K562 (cell line): Measurements from ENCODE around the gene PI4K2B. TPM values are rescaled to one million over a fixed set of nuclear protein-coding genes. Genes with fewer than 3 reads are reported as not detected.

ENCODE experiments used
- ARID2 ChIP-seq: fragments of 450-650 bp; IDR thresholded peaks from 2 replicates; pipeline ENCODE4 v1.6.1; 2017; ENCODE audit warnings: antibody characterized with exemption, mild to moderate bottlenecking
- CEBPZ ChIP-seq: fragments of 150-350 bp; IDR thresholded peaks from 2 replicates; pipeline ENCODE4 v1.6.1; 2014; ENCODE audit warnings: low read depth, mild to moderate bottlenecking, low read length, borderline replicate concordance
- CREB5 ChIP-seq: fragments of 250-450 bp; sonication (Bioruptor Pico); IDR thresholded peaks from 2 replicates; pipeline ENCODE4 v1.5.0; 2020; ENCODE audit warnings: mild to moderate bottlenecking
- MTA3 ChIP-seq: fragments of 450-650 bp; formaldehyde crosslinking; IDR thresholded peaks from 2 replicates; pipeline ENCODE4 v1.6.1; 2017; ENCODE audit warnings: mild to moderate bottlenecking, borderline replicate concordance
- NR0B1 ChIP-seq: fragments of 450-650 bp; IDR thresholded peaks from one replicate; pipeline ENCODE4 v1.6.1; 2018; ENCODE audit warnings: mild to moderate bottlenecking, moderate library complexity; ENCODE audit not compliant: partially characterized antibody
- PHF8 ChIP-seq: fragments of 200-600 bp; sonication (generic); IDR thresholded peaks from 2 replicates; pipeline ENCODE4 v1.6.1; 2012; ENCODE audit warnings: mixed run types, mild to moderate bottlenecking, inconsistent platforms, low read length, moderate library complexity, borderline replicate concordance
- POLR2B ChIP-seq: fragments of 450-650 bp; IDR thresholded peaks from 2 replicates; pipeline ENCODE4 v1.6.1; 2018; ENCODE audit warnings: low read depth; ENCODE audit not compliant: partially characterized antibody
- POLR3A ChIP-seq: IDR thresholded peaks from 2 replicates; pipeline ENCODE4 v1.6.1; 2011; ENCODE audit warnings: borderline replicate concordance, mild to moderate bottlenecking, moderate library complexity; ENCODE audit not compliant: insufficient read length, insufficient read depth; ENCODE audit errors: extremely low read depth
- RFX5 ChIP-seq: IDR thresholded peaks from 2 replicates; pipeline ENCODE4 v1.6.1; 2011; ENCODE audit warnings: low read depth, mild to moderate bottlenecking, improper control_type of control experiment, low read length
- TRIM24 ChIP-seq, 2 experiments: fragments of 450-650 bp; IDR thresholded peaks; 2 replicates each; pipeline ENCODE4 v1.6.1; 2016
- UBTF ChIP-seq, 2 experiments: IDR thresholded peaks; 2 replicates each; pipeline ENCODE4 v1.6.1; 2012; ENCODE audit warnings: improper control_type of control experiment in 2 of 2, low read depth in 2 of 2, low read length in 2 of 2, borderline replicate concordance in 1 of 2
- XRCC3 ChIP-seq: fragments of 450-650 bp; IDR thresholded peaks from 2 replicates; pipeline ENCODE4 v1.6.1; 2017; ENCODE audit warnings: mild to moderate bottlenecking, moderate library complexity
- ZNF280B ChIP-seq: fragments of 250-450 bp; sonication (Bioruptor Pico); IDR thresholded peaks from 2 replicates; pipeline ENCODE4 v1.5.1; 2021; ENCODE audit warnings: mild to moderate bottlenecking
- ZNF695 ChIP-seq: fragments of 450-650 bp; formaldehyde crosslinking; IDR thresholded peaks from 2 replicates; pipeline ENCODE4 v1.4.0; 2020; ENCODE audit warnings: mild to moderate bottlenecking, moderate library complexity
- polyA plus RNA-seq, 8 experiments: library from polyadenylated mRNA; depleted of rRNA in 4 of 8; stranded (reverse) in 5 of 8; unstranded in 3 of 8; fragments of >200 nt; fragmentation: Nextera tagmentation in 2 of 8; fragmentation: Illumina TruSeq in 1 of 8; extraction: Ambion mirVana in 2 of 8; extraction: Trizol in 1 of 8; gene quantifications; 2 replicates each; pipeline versions ENCODE4 v1.2.1 to v1.2.3, GENCODE V29; 2011 to 2014; ENCODE audit warnings: inconsistent platforms in 1 of 8, missing spikeins in 1 of 8
- total RNA-seq, 7 experiments: library from RNA; depleted of rRNA in 6 of 7; stranded (reverse); fragments of >200 nt in 6 of 7; fragmentation: Illumina TruSeq in 2 of 7; extraction: Trizol in 2 of 7; gene quantifications; 2 replicates each; pipeline versions ENCODE4 v1.2.1 to v1.2.3, GENCODE V29; 2011 to 2021; ENCODE audit warnings: low replicate concordance in 1 of 7
- TF ChIP-seq, protein P1 (sequence below): sonication (generic); formaldehyde crosslinking; IDR thresholded peaks from 2 replicates; pipeline ENCODE4 v1.8.1; 2023; ENCODE audit warnings: mild to moderate bottlenecking, missing genetic modification reagents

The PI4K2B gene
- total and polyA plus RNA-seq, 9 of the 15 experiments (the other 6 are each of a cell fraction or from before 2014, with no cell fraction given): 4.5 to 21.4 (median 16.5) TPM

DNA sequence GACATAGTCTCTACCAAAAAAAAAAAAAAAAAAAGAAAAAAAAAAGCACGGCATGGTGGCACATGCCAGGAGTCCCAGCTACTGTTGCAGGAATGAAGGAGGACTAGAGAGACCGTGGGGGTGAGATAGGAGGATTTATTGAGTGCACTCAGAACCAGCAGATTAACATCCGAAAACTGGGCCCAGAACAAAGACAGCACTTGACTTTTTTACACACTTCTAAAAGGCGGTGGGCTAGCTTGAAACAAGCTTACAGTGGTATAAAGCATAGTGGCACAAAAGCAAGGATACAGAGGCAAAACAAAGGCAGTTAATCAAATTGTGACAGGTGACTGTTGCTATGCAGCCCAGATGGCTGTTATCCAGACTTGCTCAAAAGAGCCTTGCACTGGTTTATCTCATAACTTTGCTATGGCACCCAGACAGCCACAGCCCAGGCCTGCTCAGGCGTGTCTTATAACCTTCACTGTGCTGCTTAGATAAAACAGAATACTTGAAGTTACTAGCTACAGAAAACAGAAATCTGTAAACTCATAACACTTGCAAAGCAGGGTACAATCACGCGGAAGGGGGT is 9.9 kb upstream of the PI4K2B start (continued):
- TF ChIP-seq, protein P1, sequence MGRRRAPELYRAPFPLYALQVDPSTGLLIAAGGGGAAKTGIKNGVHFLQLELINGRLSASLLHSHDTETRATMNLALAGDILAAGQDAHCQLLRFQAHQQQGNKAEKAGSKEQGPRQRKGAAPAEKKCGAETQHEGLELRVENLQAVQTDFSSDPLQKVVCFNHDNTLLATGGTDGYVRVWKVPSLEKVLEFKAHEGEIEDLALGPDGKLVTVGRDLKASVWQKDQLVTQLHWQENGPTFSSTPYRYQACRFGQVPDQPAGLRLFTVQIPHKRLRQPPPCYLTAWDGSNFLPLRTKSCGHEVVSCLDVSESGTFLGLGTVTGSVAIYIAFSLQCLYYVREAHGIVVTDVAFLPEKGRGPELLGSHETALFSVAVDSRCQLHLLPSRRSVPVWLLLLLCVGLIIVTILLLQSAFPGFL: no peak
- TF ChIP-seq RFX5: no peak
- TF ChIP-seq CEBPZ: peak; percentile 82
- no peak for TF ChIP-seq ARID2
- no peak for TF ChIP-seq POLR2B
- peak; percentile 94 for TF ChIP-seq ZNF280B (CRISPR knock-in tag)
- peak in 1 of 2 experiments; percentile 78; a peak in 2 of 4 replicates for TF ChIP-seq TRIM24 (IDR thresholded peaks at IDR 0.05)
- no peak for TF ChIP-seq POLR3A
- no peak for TF ChIP-seq NR0B1
- TF ChIP-seq CREB5: no peak
- peak; percentile 78; the same call in 1 of the 2 replicates for TF ChIP-seq XRCC3
- peak; percentile 64; the same call in 1 of the 2 replicates for TF ChIP-seq MTA3
- TF ChIP-seq UBTF (IDR thresholded peaks at IDR 0.05; ENCODE audit: borderline replicate concordance in 1 of 2, low read depth in 2 of 2, low read length in 2 of 2): no peak
- TF ChIP-seq PHF8: no peak
- TF ChIP-seq ZNF695 (CRISPR knock-in tag): no peak
